K562 (cell line): ENCODE data around the gene FOXL3. TPM values are rescaled to one million over a fixed set of nuclear protein-coding genes. Genes with fewer than 3 reads are reported as not detected.

ENCODE experiments used
- ATAC-seq: fragments of 200-7000 bp; cut with Tn5 transposase; 3 replicates; pipeline ENCODE4 v1.9.1; 2020; ENCODE audit warnings: moderate library complexity
- BruUV-seq: library from RNA; stranded (reverse); fragments of 400-500 nt; replicated peaks from 2 replicates; lab custom pipeline; 2021; lab: Mats Ljungman, UMichigan
- CTCF ChIA-PET: fragments of 300-600 bp; formaldehyde crosslinking; extraction: SDS; loops from one replicate; lab custom pipeline; 2021; ENCODE audit warnings: low intra/inter-chr PET ratio; lab: Yijun Ruan, JAX
- POLR2A ChIA-PET: fragments of 300-600, 350-650 bp; sonication (Branson Sonifier 250); formaldehyde crosslinking; extraction: SDS; loops from one replicate; lab custom pipeline; 2021; ENCODE audit warnings: antibody characterized with exemption, inconsistent platforms; lab: Yijun Ruan, JAX
- DNase-seq, 4 experiments: peaks; one replicate each; pipeline versions ENCODE4 v3.0.0 to v3.0.0-alpha.2; 2011 to 2018; ENCODE audit warnings: low spot score in 3 of 4, mixed read lengths in 3 of 4; ENCODE audit errors: extremely low read depth in 1 of 4
- FAIRE-seq: peaks from 2 replicates; lab custom pipeline; 2011; peaks lifted over from hg19 to GRCh38; lab: Jason Lieb, UNC
- H2AFZ ChIP-seq: 2 replicates; pipeline ENCODE4 v1.6.0; 2011; ENCODE audit warnings: low read depth, low read length, control low read depth, inconsistent platforms
- H3K27ac ChIP-seq: fragments of 200-600 bp; 3 replicates; pipeline ENCODE4 v1.8.0; 2011; ENCODE audit warnings: low read depth, mild to moderate bottlenecking, control low read depth, inconsistent platforms, low read length, moderate library complexity, mixed read lengths; ENCODE audit errors: extremely low read depth
- H3K27me3 ChIP-seq, 2 experiments: fragments of 300-600 bp in 1 of 2; 2 replicates in 1 of 2; 3 replicates in 1 of 2; pipeline versions ENCODE4 v1.6.0 to v1.8.0; 2011; ENCODE audit warnings: inconsistent platforms in 2 of 2, low read length in 2 of 2, mild to moderate bottlenecking in 1 of 2, mixed read lengths in 1 of 2, moderate library complexity in 1 of 2; ENCODE audit not compliant: control insufficient read depth in 2 of 2, insufficient read depth in 2 of 2
- H3K36me3 ChIP-seq: fragments of 300-600 bp; 3 replicates; pipeline ENCODE4 v1.8.0; 2011; ENCODE audit warnings: mild to moderate bottlenecking, low read length, inconsistent platforms; ENCODE audit not compliant: control insufficient read depth, insufficient read depth
- H3K4me1 ChIP-seq, 2 experiments: fragments of 200-600 bp in 1 of 2; replicated peaks in 1 of 2; 2 replicates in 1 of 2; 3 replicates in 1 of 2; pipeline versions ENCODE4 v1.5.1 to v1.8.0; 2011; ENCODE audit warnings: inconsistent platforms in 2 of 2, low read length in 2 of 2, mild to moderate bottlenecking in 1 of 2, mixed read lengths in 1 of 2, moderate library complexity in 1 of 2; ENCODE audit not compliant: control insufficient read depth in 2 of 2, insufficient read depth in 2 of 2
- H3K4me2 ChIP-seq: 2 replicates; pipeline ENCODE4 v1.6.1; 2011; ENCODE audit warnings: low read length, control low read depth, inconsistent platforms, mixed read lengths; ENCODE audit not compliant: insufficient read depth
- H3K4me3 ChIP-seq: fragments of 200-600 bp; sonication (generic), shearing (Covaris generic); 2 replicates; pipeline ENCODE4 v1.5.1; 2016; ENCODE audit warnings: control low read depth, inconsistent platforms
- H3K79me2 ChIP-seq: fragments of 200-600 bp; 3 replicates; pipeline ENCODE4 v1.8.0; 2011; ENCODE audit warnings: low read length, inconsistent platforms; ENCODE audit not compliant: control insufficient read depth, insufficient read depth
- H3K9ac ChIP-seq, 2 experiments: 2 replicates each; pipeline versions ENCODE4 v1.6.0 to v1.6.1; 2011; ENCODE audit warnings: low read depth in 2 of 2, low read length in 2 of 2, control low read depth in 1 of 2, inconsistent platforms in 1 of 2, mild to moderate bottlenecking in 1 of 2, mixed read lengths in 1 of 2; ENCODE audit not compliant: insufficient read depth in 1 of 2
- H3K9me1 ChIP-seq: one replicate; pipeline ENCODE4 v1.6.0; 2011; ENCODE audit warnings: inconsistent platforms, mild to moderate bottlenecking, low read length, moderate library complexity; ENCODE audit not compliant: control insufficient read depth, insufficient read depth
- H3K9me3 ChIP-seq: replicated peaks from 2 replicates; pipeline ENCODE4 v1.5.1; 2011; ENCODE audit warnings: low read depth, low read length, inconsistent platforms; ENCODE audit not compliant: control insufficient read depth, insufficient read depth
- H4K20me1 ChIP-seq: replicated peaks from 2 replicates; pipeline ENCODE4 v1.6.1; 2011; ENCODE audit warnings: low read length, inconsistent platforms, mixed read lengths; ENCODE audit not compliant: control insufficient read depth, insufficient read depth
- AFF4 ChIP-seq: sonication (generic); formaldehyde crosslinking; IDR thresholded peaks from 2 replicates; pipeline ENCODE4 v1.8.0; 2023; ENCODE audit warnings: mild to moderate bottlenecking, missing genetic modification reagents
- ARID3B ChIP-seq: fragments of 250-450 bp; sonication (Bioruptor Pico); IDR thresholded peaks from 2 replicates; pipeline ENCODE4 v1.4.0; 2020; ENCODE audit warnings: borderline replicate concordance
- EP300 ChIP-seq: IDR thresholded peaks from 2 replicates; pipeline ENCODE4 v1.6.1; 2012; ENCODE audit warnings: low read length, improper control_type of control experiment
- GABPB2 ChIP-seq: fragments of 250-450 bp; sonication (Bioruptor Pico); conservative IDR thresholded peaks from 2 replicates; pipeline ENCODE4 v1.5.1; 2021; ENCODE audit warnings: mild to moderate bottlenecking
- HES1 ChIP-seq: fragments of 450-650 bp; IDR thresholded peaks from 2 replicates; pipeline ENCODE4 v1.6.1; 2016; ENCODE audit warnings: low read depth, mild to moderate bottlenecking, moderate library complexity
- HMGXB4 ChIP-seq: sonication (generic); formaldehyde crosslinking; IDR thresholded peaks from 2 replicates; pipeline ENCODE4 v1.8.1; 2023; ENCODE audit warnings: mild to moderate bottlenecking, missing genetic modification reagents
- IRF9 ChIP-seq: fragments of 450-650 bp; IDR thresholded peaks from 2 replicates; pipeline ENCODE4 v1.6.1; 2016; ENCODE audit warnings: missing biosample characterization, missing genetic modification characterization
- KAT8 ChIP-seq: fragments of 450-650 bp; IDR thresholded peaks from 2 replicates; pipeline ENCODE4 v1.6.1; 2016; ENCODE audit warnings: low read depth, mild to moderate bottlenecking
- RNF2 ChIP-seq: sonication (generic); IDR thresholded peaks from 2 replicates; pipeline ENCODE4 v1.6.1; 2016
- SREBF2 ChIP-seq: sonication (generic); formaldehyde crosslinking; IDR thresholded peaks from 2 replicates; pipeline ENCODE4 v1.4.0; 2020; ENCODE audit warnings: mild to moderate bottlenecking, missing genetic modification reagents
- TFAP4 ChIP-seq: sonication (generic); formaldehyde crosslinking; IDR thresholded peaks from 2 replicates; pipeline ENCODE4 v1.8.0; 2022; ENCODE audit warnings: missing genetic modification reagents, mild to moderate bottlenecking, moderate library complexity, borderline replicate concordance
- ZNF830 ChIP-seq: fragments of 250-450 bp; sonication (Bioruptor Pico); IDR thresholded peaks from 2 replicates; pipeline ENCODE4 v1.5.0; 2021; ENCODE audit warnings: mild to moderate bottlenecking
- WGBS: fragments of 100-300 bp; shearing (Covaris generic); methylation state at CpG from one replicate; pipeline ENCODE4 v1.1.6; 2016; ENCODE audit warnings: low coverage, mixed read lengths; ENCODE audit not compliant: insufficient coverage; ENCODE audit errors: missing lambda C conversion rate; 5-methylcytosine and 5-hydroxymethylcytosine counted together
- in situ Hi-C: fragments of 300-500 bp; cut with MboI; formaldehyde crosslinking; loops from 4 replicates; pipeline ENCODE4 v1.15.0; 2018; ENCODE audit warnings: inconsistent platforms, mixed read lengths
- intact Hi-C: fragments of 100-400 bp; cut with micrococcal nuclease; formaldehyde crosslinking; loops from 2 replicates; pipeline ENCODE4 v1.14.2; 2022
- polyA plus RNA-seq, 8 experiments: library from polyadenylated mRNA; depleted of rRNA in 4 of 8; stranded (reverse) in 5 of 8; unstranded in 3 of 8; fragments of >200 nt; fragmentation: Nextera tagmentation in 2 of 8; fragmentation: Illumina TruSeq in 1 of 8; extraction: Ambion mirVana in 2 of 8; extraction: Trizol in 1 of 8; gene quantifications; 2 replicates each; pipeline versions ENCODE4 v1.2.1 to v1.2.3, GENCODE V29; 2011 to 2014; ENCODE audit warnings: inconsistent platforms in 1 of 8, missing spikeins in 1 of 8
- total RNA-seq, 7 experiments: library from RNA; depleted of rRNA in 6 of 7; stranded (reverse); fragments of >200 nt in 6 of 7; fragmentation: Illumina TruSeq in 2 of 7; extraction: Trizol in 2 of 7; gene quantifications; 2 replicates each; pipeline versions ENCODE4 v1.2.1 to v1.2.3, GENCODE V29; 2011 to 2021; ENCODE audit warnings: low replicate concordance in 1 of 7

Gene FOXL3
- total and polyA plus RNA-seq, 9 of the 15 experiments (the other 6 are each of a cell fraction or from before 2014, with no cell fraction given): not detected

- ChIA-PET CTCF (no interaction called here), POLR2A (no interaction called here)
- Histone ChIP-seq H2AFZ (no peak overlapping the region), H4K20me1 (peaks cover 30% of the 10 kb centered on the region), H3K9me3 (no peaks in the 10 kb centered on the region), H3K36me3 (no peaks in the 10 kb centered on the region), H3K27me3 (peaks cover 69 to 100% of the 10 kb centered on the region in 2 experiments), H3K4me1 (peaks cover 0 to 28% of the 10 kb centered on the region in 2 experiments; a peak in 2 of 5 replicates), H3K9ac (no peak overlapping the region), H3K79me2 (no peaks in the 10 kb centered on the region), H3K4me2 (no peak overlapping the region), H3K4me3 (no peak overlapping the region), H3K9me1 (no peaks in the 10 kb centered on the region), H3K27ac (no peak overlapping the region)
- no TSS peak for BruUV-seq
- intact Hi-C loops (no loop called here), in situ Hi-C loops (no loop called here)
- FAIRE-seq: no peak
- ATAC-seq: no peak
- DNase-seq: no peak
- 4% methylated on average over 20 of the region's 21 CpGs for WGBS
- no peak for TF ChIP-seq ARID3B (CRISPR knock-in tag)
- TF ChIP-seq SREBF2 (CRISPR knock-in tag): no peak
- no peak for TF ChIP-seq GABPB2 (CRISPR knock-in tag)
- TF ChIP-seq AFF4: no peak
- no peak for TF ChIP-seq RNF2
- no peak for TF ChIP-seq HES1
- no peak for TF ChIP-seq ZNF830 (CRISPR knock-in tag)
- TF ChIP-seq TFAP4 (CRISPR knock-in tag): no peak
- no peak for TF ChIP-seq KAT8
- TF ChIP-seq EP300: no peak
- TF ChIP-seq IRF9: no peak
- no peak for TF ChIP-seq HMGXB4
These were observed 38.4 kb upstream of the FOXL3 start for GRCh38 chr7:251446-252175.
